Measurements from ENCODE around the gene TTLL1.
A peak's percentile ranks its signal among the peaks of the same experiment; 100 is the strongest.

Gene TTLL1

GRCh38 chr22:43088984-43089717, at the start of gene TTLL1:
TTLL1 (minus strand) TSS chr22:43089391; CDS start chr22:43075586, 13,805 bp downstream.
- no peak for DNase-seq (ENCODE audit: low read depth)

DNA sequence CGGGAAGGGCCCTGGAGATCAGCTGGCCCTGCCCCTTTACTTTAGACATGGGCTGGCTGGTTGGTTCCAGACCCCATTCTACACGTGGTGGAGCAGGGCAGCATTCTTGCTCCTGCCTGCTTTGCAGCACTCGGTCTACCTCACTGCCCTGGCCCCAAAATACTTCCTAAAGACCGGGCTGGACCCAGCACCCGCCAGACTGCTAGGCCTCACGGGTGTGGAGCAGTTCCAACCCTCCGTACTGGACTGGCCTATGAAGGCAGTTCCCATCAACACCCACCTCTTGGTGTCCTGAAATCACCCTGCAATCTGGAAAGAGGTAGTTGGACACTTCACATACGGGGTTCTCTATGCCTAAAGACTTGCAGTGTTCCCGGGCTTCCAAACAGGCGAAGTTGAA, 47.6 kb upstream of the TTLL1 start:
- no peak for DNase-seq (ENCODE audit: low read depth)

GRCh38 chr22:43136255-43136654, 47.1 kb upstream of the TTLL1 start:
- DNase-seq (ENCODE audit: low read depth), result no peak

GRCh38 chr22:43135565-43135964, 46.4 kb upstream of the TTLL1 start:
- no peak for DNase-seq (ENCODE audit: low read depth)

DNA sequence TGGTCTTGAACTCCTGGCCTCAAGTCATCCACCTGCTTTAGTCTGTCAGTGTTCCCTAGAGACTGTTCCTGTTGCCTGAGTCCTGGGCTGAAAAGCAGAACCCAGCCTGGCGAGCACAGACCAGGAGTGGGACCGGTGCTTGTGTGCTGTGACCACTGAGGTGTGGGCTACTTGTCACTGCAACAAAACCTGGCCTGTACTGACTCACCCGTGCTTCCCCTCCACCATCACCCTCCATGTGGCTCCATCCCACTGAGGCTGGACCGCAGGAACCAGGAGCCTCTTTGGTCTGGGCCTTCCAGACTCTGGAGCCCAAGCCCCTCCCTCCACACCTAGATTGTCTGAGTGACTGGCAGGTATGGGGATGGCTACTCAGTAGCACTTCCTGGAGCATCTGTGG, 45.4 kb upstream of the TTLL1 start:
- no peak for DNase-seq (ENCODE audit: low read depth)

- no peak for DNase-seq (ENCODE audit: low read depth)
Observed at GRCh38 chr22:43133401-43133800, 44.2 kb upstream of the TTLL1 start.

GRCh38 chr22:43131773-43132501, 42.7 kb upstream of the TTLL1 start:
- DNase-seq (ENCODE audit: low read depth), result no peak

DNA sequence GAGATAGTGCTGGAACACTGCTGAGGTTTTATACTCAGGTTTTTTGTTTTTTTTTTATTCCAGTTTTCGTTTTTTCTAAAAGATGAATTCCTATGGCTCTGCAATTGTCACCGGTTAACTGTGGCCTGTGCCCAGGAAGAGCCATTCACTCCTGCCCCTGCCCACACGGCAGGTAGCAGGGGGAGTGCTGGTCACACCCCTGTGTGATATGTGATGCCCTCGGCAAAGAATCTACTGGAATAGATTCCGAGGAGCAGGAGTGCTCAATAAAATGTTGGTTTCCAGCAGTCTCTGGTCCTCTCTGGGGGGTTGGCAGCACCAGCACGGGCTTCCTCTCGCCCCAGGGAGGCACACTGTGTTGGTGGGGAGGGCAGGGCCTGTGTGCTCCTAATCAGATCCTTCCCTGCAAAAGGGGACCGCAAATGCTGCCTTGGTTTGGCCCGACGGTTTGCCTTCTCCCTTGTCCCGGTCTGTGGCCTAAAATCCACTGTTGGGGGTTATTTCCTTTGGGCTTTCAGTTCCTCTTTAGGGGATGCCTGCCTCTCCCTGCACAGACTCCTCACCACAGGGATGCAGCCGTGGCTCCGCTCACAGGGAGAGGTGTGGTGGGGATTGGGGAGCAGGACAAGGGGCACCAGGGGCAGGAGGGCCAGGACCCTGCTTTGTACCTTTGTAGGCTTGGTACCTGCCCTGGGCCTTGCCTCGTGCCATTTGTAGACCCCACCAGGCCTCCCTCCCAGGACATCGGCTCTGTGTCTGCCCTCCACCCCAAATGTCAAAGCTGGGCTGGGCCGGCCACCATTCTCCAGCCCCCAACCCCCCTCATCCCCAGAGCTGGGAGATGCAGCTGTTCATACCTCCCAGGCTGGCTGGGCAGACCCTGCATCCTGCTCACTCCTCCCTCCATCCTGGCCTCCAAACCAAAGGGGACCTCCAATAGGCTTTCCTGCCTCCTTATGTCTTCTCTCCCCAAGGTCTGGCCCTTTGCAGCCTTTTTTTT, 40.5 kb upstream of the TTLL1 start:
- no peak for DNase-seq (ENCODE audit: low read depth)

GRCh38 chr22:43128928-43129424, 39.8 kb upstream of the TTLL1 start:
- no peak for DNase-seq (ENCODE audit: low read depth)

DNA sequence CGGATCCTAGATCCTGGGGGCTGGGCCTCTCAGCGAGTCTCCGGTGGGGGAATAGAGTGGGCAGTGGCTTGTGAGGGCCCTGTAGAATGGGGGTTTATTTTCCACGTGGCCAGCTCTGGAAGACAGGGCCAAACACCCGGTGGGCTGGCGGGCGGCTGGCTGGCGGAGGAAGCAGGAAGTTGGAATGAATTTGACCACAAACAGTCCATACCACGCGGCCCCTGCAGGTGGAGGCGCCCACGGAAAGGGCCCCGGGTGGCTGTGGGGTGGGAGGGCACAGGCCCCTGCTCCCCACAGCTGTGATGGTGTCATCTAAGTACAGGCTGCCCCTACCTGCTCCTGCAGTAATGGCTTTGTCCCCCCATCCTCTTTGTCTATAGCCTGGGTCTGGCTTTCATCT, 38.9 kb upstream of the TTLL1 start:
- DNase-seq (ENCODE audit: low read depth), result no peak

DNA sequence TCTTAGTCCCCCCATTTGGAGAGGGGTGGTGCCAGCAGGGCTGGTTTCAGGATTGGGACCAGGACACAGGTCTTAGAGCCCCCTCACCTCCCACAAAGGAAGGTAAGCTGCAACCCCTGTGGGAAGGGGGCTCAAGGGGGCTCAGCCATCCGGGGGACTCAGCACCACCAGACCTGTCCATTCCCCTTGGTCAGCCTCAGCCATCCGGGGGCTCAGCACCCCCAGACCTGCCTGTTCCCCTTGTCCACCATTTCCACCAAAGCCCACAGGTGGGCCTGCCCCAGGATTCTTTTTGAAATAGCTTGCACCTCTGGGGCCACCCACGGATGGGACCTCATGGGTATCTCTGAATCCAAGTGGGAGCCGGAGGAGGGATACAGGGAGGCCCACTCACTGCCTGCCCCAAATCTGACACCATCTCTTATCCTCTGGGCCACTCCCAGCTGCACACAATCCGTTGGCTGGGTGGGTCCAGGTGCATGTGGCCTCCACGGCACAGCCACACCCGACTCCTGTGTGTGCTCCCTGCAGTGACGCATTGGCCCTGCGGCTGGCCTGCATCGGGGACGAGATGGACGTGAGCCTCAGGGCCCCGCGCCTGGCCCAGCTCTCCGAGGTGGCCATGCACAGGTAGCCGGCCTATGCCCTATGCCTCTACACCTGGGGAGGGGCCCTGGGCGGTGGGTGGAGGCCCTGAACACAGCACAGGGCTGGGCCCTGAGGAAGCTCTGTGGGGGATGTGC, 38.1 kb upstream of the TTLL1 start:
- DNase-seq (ENCODE audit: low read depth), result no peak

DNA sequence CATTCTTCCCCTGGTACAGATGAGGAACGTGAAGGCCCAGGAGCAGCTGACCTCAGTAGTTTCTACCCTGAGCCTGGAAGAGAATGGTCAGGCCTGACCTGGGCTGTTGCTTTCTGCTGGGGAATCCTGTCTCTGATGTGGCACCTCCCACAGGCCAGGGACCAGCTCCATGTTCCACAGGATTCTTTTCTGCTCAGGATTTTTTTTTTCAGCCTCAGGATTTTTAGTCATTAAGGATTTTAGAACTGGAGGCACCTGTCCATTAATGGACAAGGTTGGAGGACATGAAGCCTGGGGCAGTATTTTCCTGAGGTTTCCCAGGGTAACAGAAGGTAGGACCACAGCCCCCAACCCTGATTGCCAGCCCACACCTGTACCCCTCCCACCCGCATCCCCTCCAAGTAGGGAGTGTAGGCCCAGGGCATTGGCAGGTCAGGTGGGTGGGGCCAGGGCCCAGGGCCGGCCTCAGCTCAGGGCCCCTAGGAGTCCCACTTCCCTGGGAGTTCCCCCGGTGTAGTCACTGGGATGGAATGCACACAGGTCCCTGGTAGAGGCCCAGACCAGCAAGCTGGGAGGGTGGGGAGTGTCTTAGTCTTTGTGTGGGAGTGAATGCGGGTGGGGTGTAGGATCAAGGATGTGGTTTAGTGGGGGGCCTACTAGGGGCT, 37.4 kb upstream of the TTLL1 start:
- DNase-seq (ENCODE audit: low read depth), result peak; percentile 65

DNA sequence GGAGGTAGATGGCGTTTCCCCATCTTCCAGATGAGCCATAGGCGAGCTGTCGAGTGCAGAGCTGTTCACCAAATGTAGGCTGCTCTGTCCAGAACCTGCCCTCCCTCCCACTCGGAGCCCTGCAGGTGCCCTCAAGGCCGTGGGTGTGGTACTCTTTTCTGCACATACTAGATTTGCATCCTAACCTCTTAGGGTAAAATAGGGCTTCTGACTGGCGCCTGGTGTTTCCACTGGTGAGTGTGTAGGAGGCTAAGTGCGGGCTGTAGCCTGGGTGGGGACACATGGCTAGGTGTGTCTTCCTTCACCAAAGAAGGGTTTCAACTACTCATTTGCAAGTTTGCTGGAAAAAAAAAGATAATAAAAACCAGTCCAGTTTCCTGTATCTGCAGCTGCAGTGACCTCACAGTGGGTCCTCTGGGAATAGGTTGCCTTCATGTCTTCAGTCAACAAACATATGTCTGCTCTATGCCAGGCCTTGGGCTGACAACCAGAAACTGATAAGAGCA, 29.8 kb upstream of the TTLL1 start:
- no peak for DNase-seq (ENCODE audit: low read depth)

GRCh38 chr22:43118024-43118849, 29.0 kb upstream of the TTLL1 start:
- DNase-seq (ENCODE audit: low read depth), result no peak

GRCh38 chr22:43116932-43117331, 27.7 kb upstream of the TTLL1 start:
- no peak for DNase-seq (ENCODE audit: low read depth)

DNA sequence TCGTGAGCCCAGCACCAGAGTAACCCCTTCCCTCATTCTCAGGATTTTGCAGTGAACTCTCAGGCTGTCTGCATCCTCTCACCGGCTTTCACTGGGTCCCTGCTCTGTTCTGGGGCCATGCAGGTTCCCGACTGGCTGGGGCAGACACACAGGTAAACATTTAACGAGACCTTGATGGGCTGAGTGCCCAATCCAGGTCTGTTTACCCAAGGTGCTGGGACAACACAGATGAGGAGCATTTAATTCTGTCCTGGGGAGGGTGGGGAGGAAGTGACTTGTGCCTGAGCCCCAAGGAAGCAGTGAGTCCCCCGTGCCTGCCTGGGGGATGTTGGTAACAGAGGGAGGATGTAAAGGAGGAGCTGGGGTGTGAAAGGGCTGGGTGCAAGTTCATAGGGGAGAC, 25.8 kb upstream of the TTLL1 start:
- DNase-seq (ENCODE audit: low read depth), result no peak

- no peak for DNase-seq (ENCODE audit: low read depth)
Observed at GRCh38 chr22:43113526-43114251, 24.5 kb upstream of the TTLL1 start.

DNA sequence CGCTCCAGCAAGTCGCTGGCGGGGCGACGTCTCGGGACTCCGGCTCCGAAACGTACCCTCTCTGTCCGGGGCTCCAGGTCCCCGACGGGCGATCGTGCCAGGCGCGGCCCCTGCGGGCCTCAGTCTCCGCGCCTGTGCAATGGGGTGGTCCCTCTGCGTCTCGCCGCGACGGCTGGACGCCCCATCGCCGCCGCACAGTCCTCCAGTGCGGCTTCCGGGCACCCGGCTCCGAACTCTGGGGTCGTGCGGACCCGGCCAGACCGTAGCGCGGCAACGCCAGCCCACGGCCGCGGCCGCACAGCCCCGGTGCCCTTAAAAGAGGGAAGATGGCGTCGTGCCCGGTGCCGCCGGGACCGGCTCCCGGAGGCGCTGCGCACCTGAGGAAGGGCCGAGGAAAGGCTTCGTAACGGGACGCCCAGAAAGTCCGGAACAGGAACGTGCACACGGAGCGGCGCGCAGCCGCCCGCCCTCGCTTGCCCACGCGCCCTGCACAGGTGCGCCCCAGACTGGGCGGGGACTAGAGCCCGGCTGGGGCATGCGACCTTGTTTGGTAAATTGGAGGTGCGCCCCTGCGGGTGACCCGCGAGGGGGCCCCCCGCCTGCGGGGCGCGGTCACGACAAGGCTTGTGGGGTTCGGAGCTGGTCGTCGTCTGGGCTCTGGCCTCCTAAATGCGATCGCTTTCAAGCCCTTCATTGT, 21.9 kb upstream of the TTLL1 start:
- no peak for DNase-seq (ENCODE audit: low read depth)
